ACC112 (cell line): ENCODE measurements around the gene PPP1R7.
"Not testable (repeated sequence)": the region's sequence is repeated elsewhere in the genome, so short reads cannot be mapped to it uniquely, and the experiment has no call there.

ENCODE experiments used
- H2AFZ ChIP-seq: fragments of 200-600 bp; sonication (generic); one replicate; pipeline ENCODE4 v1.6.0; 2017; ENCODE audit warnings: antibody characterized with exemption, low read length; ENCODE audit not compliant: unreplicated experiment
- H3K27ac ChIP-seq: fragments of 200-600 bp; sonication (generic); 2 replicates; pipeline ENCODE4 v1.5.1; 2014; ENCODE audit warnings: low read depth, mild to moderate bottlenecking, antibody characterized with exemption, low read length, moderate library complexity
- H3K27me3 ChIP-seq: fragments of 200-600 bp; sonication (generic); 2 replicates; pipeline ENCODE4 v1.6.1; 2014; ENCODE audit warnings: mild to moderate bottlenecking, antibody characterized with exemption, low read length, moderate library complexity, mixed read lengths; ENCODE audit not compliant: insufficient read depth
- H3K36me3 ChIP-seq: fragments of 200-600 bp; sonication (generic); 2 replicates; pipeline ENCODE4 v1.6.1; 2016; ENCODE audit warnings: mild to moderate bottlenecking, antibody characterized with exemption, low read length, moderate library complexity, mixed read lengths; ENCODE audit not compliant: insufficient read depth
- H3K4me1 ChIP-seq: fragments of 200-600 bp; sonication (generic); one replicate; pipeline ENCODE4 v1.6.1; 2016; ENCODE audit warnings: low read length, mixed read lengths; ENCODE audit not compliant: insufficient read depth, unreplicated experiment, control insufficient read depth
- H3K4me3 ChIP-seq: fragments of 200-600 bp; sonication (generic); 2 replicates; pipeline ENCODE4 v1.5.1; 2014; ENCODE audit warnings: mild to moderate bottlenecking, low read depth, low read length
- H3K79me2 ChIP-seq: fragments of 200-600 bp; sonication (generic); one replicate; pipeline ENCODE4 v1.6.0; 2016; ENCODE audit warnings: low read length; ENCODE audit not compliant: control insufficient read depth, unreplicated experiment, insufficient read depth

Gene PPP1R7

GRCh38 chr2:241149925-241150659 lies at the start of gene PPP1R7:
Gene PPP1R7, plus strand, starts transcription at chr2:241150467. Its CDS starts 29 bp downstream, at chr2:241150496.
- Histone ChIP-seq H3K79me2 (peaks cover 16% of the 10 kb centered on the region), H3K27me3 (no peaks in the 10 kb centered on the region), H3K27ac (peak within 1 kb of the TSS; percentile 42; the same call in 1 of the 2 replicates), H3K4me1 (peaks cover 30% of the 10 kb centered on the region), H2AFZ (peak within 1 kb of the TSS; percentile 91), H3K4me3 (peak within 1 kb of the TSS; percentile 87), H3K36me3 (no peaks in the 10 kb centered on the region)

GRCh38 chr2:241102239-241102803 lies 47.9 kb upstream of the PPP1R7 start, which contains the start of gene MTERF4:
Gene MTERF4, minus strand, starts transcription at chr2:241102287. Its CDS starts 14 bp downstream, at chr2:241102273.
- Histone ChIP-seq H3K79me2 (peaks cover 36% of the 10 kb centered on the region), H3K27me3 (no peaks in the 10 kb centered on the region), H3K4me3 (peak within 1 kb of the TSS; percentile 96), H2AFZ (peak within 1 kb of the TSS; percentile 89), H3K4me1 (peaks cover 9% of the 10 kb centered on the region), H3K36me3 (no peaks in the 10 kb centered on the region), H3K27ac (peak within 1 kb of the TSS; percentile 25; the same call in 1 of the 2 replicates)

- Histone ChIP-seq H3K79me2 (peaks cover 36% of the 10 kb centered on the region), H3K36me3 (no peaks in the 10 kb centered on the region), H3K27me3 (no peaks in the 10 kb centered on the region), H3K27ac (no peak overlapping the region), H2AFZ (peak overlapping the region; percentile 89), H3K4me1 (peaks cover 9% of the 10 kb centered on the region), H3K4me3 (peak overlapping the region; percentile 96)
Observed at GRCh38 chr2:241103176-241103595, 47.1 kb upstream of the PPP1R7 start.

GRCh38 chr2:241104611-241105010 lies 45.7 kb upstream of the PPP1R7 start:
- H3K27me3 ChIP-seq, H3K4me1 ChIP-seq, H2AFZ ChIP-seq, H3K4me3 ChIP-seq, H3K27ac ChIP-seq, H3K36me3 ChIP-seq: not testable (repeated sequence)
- H3K79me2 ChIP-seq = peaks cover 27% of the 10 kb centered on the region

GRCh38 chr2:241105641-241106040 lies 44.6 kb upstream of the PPP1R7 start:
- H3K4me3 ChIP-seq = no peak overlapping the region
- H3K27me3 ChIP-seq = no peaks in the 10 kb centered on the region
- H3K79me2 ChIP-seq = peaks cover 20% of the 10 kb centered on the region
- H3K4me1 ChIP-seq = peaks cover 5% of the 10 kb centered on the region
- H3K27ac ChIP-seq = no peak overlapping the region
- H3K36me3 ChIP-seq = no peaks in the 10 kb centered on the region
- no peak overlapping the region for H2AFZ ChIP-seq

- Histone ChIP-seq H3K36me3 (no peaks in the 10 kb centered on the region), H2AFZ (no peak overlapping the region), H3K27me3 (no peaks in the 10 kb centered on the region), H3K27ac (no peak overlapping the region), H3K4me3 (no peak overlapping the region), H3K4me1 (no peaks in the 10 kb centered on the region), H3K79me2 (peaks cover 6% of the 10 kb centered on the region)
Observed at GRCh38 chr2:241107031-241107783, 43.1 kb upstream of the PPP1R7 start.

GRCh38 chr2:241108271-241109209 lies 41.7 kb upstream of the PPP1R7 start:
- Histone ChIP-seq H3K4me3 (no peak overlapping the region), H3K27ac (no peak overlapping the region), H3K27me3 (no peaks in the 10 kb centered on the region), H3K4me1 (no peaks in the 10 kb centered on the region), H3K79me2 (no peaks in the 10 kb centered on the region), H2AFZ (no peak overlapping the region), H3K36me3 (no peaks in the 10 kb centered on the region)

GRCh38 chr2:241109210-241110088 lies 40.8 kb upstream of the PPP1R7 start:
- Histone ChIP-seq H3K4me1 (no peaks in the 10 kb centered on the region), H3K4me3 (no peak overlapping the region), H3K27me3 (no peaks in the 10 kb centered on the region), H3K27ac (no peak overlapping the region), H3K79me2 (no peaks in the 10 kb centered on the region), H2AFZ (no peak overlapping the region), H3K36me3 (no peaks in the 10 kb centered on the region)

GRCh38 chr2:241110089-241110606 lies 40.1 kb upstream of the PPP1R7 start:
- no peaks in the 10 kb centered on the region for H3K36me3 ChIP-seq
- no peak overlapping the region for H2AFZ ChIP-seq
- H3K4me3 ChIP-seq = no peak overlapping the region
- H3K4me1 ChIP-seq = no peaks in the 10 kb centered on the region
- no peak overlapping the region for H3K27ac ChIP-seq
- no peaks in the 10 kb centered on the region for H3K27me3 ChIP-seq
- no peaks in the 10 kb centered on the region for H3K79me2 ChIP-seq
